ENCODE data around the gene PARD3.

GRCh38 chr10:34575882-34576281 is 239.2 kb downstream of the PARD3 start:
- TF ChIP-seq CTCF (IDR thresholded peaks at IDR 0.05) (no peak), POLR2A (IDR thresholded peaks at IDR 0.05) (no peak)
